ENCODE results near the gene DCAF11.
"Not testable (repeated sequence)": the region's sequence is repeated elsewhere in the genome, so short reads cannot be mapped to it uniquely, and the experiment has no call there.

The DCAF11 gene

DNA sequence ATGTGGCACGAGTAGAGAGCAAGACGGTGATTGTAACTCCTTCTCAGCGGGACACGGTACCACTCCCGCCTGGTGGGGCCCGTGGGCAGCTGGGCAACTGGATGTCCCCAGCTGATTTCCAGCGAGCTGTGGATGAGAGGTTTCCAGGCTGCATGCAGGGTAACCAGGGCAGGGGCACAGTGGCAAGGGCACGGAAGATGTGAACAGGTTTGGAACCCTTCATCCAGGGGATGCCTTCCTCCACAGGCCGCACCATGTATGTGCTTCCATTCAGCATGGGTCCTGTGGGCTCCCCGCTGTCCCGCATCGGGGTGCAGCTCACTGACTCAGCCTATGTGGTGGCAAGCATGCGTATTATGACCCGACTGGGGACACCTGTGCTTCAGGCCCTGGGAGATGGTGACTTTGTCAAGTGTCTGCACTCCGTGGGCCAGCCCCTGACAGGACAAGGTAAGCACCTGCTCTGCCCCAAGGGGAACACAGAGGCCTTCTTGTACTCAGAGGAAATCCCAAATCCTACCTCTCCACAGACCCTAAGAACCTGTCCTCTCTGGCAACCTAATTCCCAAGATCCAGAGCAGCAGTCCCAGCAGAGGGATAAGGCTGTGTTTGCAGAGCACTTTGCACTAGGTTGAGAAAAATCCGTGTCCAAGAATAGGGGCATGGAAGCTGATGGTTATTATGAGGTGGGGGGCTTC lies 16.2 kb upstream of the DCAF11 start:
- DNase-seq: no peak

DNA sequence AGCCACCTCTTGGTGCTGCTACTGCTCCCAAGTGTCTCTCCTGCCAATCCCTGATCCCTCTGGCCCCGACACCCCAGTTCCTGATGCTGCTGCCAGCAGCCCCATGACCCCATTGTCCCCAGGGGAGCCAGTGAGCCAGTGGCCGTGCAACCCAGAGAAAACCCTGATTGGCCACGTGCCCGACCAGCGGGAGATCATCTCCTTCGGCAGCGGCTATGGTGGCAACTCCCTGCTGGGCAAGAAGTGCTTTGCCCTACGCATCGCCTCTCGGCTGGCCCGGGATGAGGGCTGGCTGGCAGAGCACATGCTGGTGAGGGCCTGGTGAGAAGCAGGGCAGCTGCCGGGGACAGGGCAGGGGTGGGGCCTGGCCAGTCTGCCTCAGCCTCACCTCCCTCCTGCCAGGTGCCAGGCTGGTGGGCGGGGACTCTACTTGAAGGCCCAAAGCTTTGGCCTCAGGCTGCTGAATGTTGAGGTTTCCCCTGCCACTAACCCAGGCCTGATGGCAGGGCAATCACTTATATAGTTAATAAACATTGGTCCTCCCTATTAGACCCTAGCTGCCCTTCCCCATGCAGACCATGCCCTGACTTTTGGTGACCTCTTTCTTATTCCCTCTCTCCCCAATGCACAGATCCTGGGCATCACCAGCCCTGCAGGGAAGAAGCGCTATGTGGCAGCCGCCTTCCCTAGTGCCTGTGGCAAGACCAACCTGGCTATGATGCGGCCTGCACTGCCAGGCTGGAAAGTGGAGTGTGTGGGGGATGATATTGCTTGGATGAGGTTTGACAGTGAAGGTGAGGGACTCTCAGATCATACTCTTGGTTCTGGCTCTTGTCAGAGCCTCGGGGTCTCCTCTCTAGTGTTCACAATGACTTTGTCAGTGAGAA lies 15.4 kb upstream of the DCAF11 start:
- no peak for DNase-seq

DNA sequence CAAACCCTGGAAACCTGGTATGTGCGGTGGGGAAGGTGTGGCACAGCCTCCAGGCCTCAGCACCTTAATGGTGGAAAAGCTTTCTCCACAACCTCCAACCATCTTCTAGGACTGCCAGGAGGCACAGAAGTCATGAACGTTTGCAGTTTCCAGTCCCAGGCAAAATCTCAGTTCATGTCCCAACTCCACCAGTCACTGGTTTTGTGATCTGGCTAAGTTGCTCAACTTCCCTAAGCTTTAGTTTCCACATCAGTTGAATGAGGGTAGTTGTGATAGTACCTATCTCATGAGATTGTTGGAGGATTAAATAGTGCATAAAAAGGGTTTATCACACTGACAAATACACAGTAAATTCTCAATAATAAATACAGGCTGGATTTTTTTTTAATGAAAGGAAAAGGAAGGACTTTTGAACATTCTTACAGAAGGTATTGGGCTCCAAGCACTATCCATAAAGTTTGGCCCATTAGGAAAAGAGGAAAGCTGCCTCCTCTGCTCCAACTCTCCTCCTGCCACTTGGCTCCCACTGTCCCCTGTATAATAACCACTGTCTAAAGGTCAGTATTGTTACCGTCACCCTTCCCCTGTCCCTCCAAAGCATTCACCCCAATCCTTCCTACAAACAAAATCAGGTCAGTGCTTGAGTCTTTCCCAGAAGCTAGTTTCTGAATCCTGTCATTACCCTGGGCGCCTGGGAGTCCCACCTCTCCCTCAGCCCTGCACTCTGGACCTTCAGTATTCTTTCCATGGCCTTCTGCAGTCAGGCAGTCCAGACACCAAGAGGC lies 14.2 kb upstream of the DCAF11 start:
- no peak for DNase-seq

DNA sequence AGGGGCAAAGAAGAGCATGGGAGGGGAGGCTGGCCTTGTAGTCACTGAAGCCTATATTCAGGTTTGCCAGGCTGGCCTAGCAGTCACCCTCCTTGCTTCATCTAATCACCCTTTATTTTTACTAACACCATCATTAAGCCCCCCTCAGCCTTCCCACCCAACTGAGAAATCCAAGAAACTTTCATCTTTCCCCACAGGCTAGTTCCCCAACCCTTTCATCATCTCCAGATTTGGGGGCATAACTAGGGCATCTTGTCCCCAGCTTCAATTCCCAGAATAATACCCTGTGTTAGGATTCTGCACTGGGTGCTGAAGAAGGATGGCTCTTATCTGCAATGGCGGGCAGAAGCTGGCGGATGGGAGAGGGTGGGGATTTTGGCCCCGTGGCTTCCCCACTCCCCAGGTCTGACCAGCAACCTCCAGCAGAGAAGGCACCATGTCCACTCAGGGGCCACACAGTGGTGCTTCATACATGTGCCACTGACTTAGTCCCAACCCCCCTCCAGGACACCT lies 13.5 kb upstream of the DCAF11 start:
- no peak for DNase-seq

DNA sequence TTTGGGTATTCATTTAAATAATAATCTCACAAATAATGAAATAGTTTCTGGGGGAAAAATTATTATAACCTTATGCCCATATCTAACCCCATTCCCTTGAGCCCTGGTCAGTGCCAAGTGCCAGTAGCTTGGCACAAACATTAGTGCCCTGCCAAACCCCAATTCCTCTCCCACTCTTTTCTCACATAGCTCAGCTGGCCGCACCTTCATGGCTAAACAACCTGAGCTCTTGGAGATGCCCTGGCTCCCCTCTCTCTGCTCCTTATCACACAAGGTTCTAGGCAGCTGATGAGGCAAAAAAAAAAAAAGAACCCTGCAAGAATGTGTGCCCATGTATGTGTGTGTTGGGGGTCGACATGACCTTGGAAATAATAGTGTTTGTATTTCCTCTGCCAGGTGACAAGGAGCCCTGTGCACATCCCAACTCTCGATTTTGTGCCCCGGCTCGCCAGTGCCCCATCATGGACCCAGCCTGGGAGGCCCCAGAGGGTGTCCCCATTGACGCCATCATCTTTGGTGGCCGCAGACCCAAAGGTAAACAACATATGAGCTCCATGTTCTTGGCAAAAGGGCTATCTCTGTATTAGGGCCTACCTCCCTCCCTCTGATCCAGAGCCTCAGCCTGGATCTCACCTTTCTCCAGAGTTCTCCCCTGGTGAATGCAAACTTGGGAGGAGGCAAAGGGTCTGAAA lies 12.1 kb upstream of the DCAF11 start:
- DNase-seq: no peak

DNA sequence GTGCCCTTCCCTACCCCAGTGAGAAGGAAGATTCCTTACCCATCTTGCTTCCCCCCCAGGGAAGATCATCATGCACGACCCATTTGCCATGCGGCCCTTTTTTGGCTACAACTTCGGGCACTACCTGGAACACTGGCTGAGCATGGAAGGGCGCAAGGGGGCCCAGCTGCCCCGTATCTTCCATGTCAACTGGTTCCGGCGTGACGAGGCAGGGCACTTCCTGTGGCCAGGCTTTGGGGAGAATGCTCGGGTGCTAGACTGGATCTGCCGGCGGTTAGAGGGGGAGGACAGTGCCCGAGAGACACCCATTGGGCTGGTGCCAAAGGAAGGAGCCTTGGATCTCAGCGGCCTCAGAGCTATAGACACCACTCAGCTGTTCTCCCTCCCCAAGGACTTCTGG lies 11.1 kb upstream of the DCAF11 start:
- no peak for DNase-seq

DNA sequence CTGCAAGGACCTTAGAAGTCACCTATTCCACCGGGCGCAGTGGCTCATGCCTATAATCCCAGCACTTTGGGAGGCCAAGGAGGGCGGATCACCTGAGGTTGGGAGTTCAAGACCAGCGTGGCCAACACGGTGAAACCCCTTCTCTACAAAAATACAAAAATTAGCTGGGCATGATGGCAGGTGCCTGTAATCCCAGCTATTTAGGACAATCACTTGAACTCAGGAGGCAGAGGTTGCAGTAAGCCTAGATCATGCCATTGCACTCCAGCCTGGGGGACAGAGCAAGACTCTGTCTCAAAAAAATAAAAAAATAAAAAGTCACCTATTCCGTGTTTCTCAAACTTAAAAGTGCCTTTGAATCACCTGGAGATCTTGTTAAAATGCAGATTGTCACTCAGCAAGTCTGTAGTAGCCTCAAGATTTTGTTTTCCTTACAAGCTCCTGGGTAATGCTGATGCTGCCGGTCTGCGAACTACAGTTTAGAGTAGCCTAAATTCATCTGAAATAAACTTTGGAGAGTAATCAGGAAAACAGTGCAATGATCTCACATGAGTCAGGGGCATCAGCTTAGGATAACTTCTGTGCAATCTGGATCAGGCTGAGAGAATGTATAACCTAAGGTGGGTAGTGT lies 8.9 kb upstream of the DCAF11 start:
- DNase-seq: not testable (repeated sequence)

DNA sequence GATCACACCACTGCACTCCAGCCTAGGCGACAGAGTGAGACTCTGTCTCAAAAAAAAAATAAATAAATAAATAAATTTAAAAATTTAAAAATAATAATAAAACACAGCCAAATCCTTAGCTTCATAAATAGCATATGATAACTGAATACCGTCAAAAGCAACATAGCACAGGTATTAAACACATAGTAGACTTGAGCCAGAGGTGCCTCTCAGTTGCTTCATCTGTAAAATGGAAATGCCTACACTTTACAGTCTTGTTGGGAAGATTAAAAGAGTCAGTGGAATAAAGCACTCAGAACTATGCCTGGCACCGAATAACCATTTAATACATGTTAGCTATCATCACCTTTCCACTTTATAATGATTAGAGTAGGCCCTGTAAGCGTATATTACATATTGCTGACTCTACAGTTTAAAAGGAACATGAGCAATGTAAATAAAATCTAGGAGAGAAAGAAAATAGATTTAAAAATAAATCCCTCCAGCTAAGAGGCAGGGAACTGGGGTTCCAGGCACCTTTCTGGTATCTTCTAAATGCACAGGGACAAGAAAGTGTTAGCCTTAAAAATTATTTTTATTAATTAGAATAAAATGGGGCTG lies 7.8 kb upstream of the DCAF11 start:
- DNase-seq: no peak

DNA sequence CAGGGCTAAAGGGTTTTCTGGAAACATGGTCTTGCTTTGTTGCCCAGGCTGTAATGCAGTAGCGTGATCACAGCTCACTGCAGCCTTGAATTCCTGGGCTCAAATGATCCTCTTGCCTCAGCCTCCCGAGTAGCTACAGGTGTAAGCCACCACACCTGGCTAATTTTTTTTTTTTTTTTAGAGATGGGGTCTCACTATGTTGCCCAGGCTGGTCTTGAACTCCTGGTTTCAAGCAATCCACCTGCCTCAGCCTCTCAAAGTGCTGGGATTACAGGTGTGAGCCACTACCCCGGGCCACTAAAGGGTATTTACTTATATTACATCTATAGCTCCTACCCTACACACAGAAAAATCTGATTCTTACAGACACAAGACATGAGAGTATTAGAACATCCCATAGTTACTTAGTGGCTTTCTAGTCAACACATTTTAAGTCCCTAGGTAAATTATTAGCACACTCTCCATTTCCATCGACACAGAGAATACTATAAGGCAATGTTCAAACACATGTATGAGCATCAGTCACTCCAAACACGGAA lies 6.2 kb upstream of the DCAF11 start:
- DNase-seq: no peak

DNA sequence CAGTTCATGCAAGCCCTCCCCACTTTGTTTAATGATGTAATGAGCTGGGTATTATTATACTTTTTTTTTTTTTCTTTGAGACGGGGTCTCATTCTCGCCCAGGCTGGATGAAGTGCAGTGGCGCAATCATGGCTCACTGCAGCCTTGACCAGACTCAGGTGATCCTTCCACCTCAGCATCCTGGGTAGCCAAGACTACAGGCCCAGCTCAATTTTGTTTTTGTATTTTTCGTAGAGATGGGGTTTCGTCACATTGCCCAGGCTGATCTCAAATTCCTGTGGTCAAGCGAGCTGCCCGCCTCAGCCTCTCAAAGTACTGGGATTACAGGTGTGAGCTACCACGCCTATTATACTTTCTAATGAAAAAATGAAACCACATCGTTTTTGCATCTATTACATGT lies 4.5 kb upstream of the DCAF11 start:
- DNase-seq: no peak

DNA sequence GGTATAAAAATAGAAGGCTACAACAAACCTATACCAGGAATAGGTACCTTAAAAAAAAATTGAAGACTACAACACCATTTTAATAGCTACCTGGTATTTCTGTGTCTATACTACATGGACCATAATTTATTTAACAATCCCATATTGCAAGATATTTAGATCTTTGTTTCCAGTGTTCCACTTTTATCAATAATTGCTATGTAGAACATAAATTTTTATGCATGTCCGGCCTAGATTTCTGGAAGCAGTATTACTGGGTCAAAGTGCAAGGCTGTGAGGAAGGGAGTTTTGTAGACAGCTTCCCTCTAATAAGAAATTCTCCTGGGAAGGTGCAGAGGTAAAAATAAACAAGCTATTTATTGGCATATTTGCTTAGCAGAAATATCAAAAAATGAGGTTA lies 4.1 kb upstream of the DCAF11 start:
- no peak for DNase-seq

DNA sequence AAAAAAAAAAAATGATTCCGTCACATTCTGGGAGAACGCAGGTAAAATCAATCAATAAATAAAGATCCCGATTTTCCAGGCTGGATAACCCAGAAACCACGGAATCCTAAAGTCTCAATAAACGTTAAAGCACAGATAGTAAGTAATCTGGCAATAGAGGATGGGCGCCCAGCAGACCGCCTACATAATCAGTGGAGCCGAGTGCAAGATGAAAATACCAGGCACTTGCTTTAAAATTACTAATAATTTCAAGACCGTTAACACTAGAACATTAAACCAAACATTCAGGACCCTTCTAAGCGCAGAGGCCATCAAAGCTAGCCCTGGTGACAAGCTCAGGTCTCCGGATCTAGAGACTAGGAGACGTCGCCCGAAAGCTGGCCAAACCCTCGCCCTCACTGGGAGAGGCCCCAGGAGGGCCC lies 1.2 kb upstream of the DCAF11 start:
- DNase-seq: no peak

DNA sequence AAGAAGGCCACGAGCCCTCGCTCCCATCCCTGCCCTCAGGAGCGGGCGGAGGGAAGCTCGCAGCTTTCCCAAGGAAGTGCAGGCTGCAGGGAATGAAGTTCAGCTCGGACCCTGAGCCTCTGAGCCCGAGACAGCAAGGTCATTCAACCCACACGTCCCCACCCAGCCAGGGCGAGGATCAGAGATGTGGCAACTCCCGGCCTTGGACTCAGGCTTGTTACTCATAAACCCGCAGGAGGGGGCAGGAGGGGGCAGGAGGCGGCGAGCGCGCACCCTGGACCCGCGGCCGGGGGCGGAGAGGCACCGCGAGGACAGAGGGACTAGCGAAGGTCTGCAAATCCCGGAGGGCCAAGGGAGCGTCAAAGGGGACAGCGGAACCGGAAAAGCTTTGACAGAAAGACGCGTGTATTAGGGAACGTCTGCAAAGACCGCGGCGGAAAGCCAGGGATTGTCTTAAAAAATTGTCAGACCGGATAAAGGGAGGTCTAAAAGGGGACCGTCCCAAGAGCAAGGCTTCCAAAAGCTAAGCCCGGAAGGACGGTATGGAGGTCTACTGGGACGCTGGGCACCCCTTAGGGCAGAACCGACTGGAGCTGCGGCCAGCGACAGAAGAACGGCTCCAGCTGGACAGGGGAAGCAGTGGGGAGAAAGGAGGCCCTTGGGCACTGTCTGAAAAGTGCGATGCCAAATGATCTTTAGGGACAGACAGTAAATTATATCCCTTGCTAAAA lies 611 bp upstream of the DCAF11 start:
- DNase-seq: peak; percentile 83

DNA sequence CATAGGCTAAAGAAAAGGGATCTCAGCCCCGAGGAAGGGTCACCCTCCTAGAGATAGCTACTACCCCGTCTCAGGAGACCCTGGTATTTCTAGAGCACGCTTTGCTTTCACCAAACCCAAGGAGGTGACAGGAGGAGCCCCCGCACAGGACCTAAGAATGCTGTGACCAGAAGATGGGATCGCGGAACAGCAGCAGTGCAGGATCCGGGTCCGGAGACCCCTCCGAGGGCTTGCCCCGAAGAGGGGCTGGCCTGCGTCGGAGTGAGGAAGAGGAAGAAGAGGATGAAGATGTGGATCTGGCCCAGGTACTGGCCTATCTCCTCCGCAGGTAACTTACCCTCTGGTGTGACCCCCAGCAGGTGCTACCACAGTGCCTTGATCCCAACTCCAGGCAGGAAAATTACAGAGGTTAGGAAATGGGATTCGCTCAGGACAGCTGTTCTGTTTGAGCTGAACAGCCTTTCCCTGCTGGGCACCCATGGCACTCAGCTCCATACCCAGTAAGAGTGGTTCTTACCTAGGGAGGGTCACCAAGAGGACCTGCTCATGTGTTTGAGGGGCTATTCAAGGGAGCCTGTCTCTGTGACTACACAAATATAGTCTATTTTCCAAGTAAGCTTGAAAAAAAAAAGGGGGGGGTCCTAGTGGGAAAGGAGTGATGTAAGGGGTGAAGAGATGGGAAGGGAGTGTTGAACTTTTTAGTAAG lies 998 bp downstream of the DCAF11 start:
- no peak for DNase-seq

DNA sequence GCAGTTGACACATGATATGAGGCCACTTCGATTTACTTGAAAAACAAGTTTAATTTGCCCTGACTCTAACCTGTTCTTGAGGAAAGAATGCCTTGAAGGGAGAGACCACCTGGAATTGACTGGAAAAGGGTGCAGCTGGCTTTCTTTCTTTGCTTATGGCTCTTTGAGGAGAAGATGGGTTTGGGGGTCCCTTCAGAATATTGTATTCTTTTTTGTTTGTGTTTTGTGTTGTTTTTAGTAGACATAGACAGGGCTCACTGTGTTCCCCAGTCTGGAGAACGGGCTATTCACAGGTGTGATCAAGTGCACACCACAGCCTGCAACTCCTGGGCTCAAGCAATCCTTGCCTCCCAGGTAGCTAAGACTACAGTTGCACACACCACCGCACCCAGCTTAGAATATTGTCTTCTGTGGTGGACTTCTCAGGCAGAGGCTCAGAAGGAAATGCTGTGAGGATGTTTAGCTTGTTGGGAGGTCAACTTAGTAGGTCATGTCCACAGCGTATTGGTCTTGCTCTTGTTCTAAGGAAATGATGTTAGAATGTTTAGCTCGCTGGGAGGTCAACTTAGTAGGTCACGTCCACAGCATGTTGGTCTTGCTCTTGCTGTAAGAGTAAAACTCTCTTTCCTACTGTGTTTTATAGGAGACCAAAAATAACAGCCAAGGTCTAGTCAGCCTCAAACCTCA lies 1.7 kb downstream of the DCAF11 start:
- no peak for DNase-seq

DNA sequence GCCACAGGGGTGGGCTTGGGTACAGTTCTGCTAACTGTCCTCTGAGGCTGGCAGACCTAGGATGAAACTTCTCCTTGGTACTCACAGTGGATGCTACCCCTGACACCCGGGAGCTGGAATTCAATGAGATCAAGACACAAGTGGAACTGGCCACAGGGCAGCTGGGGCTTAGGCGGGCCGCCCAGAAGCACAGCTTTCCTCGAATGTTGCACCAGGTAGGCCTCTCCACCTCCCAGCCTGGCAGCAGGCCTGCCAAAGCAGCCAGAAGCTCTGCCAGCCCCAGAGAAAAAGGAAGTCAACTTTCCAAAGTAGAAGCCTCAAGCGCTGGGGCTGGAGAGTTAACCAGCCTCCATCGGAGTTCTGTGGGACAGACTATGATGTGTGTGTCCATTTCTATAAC lies 2.6 kb downstream of the DCAF11 start:
- DNase-seq: no peak

DNA sequence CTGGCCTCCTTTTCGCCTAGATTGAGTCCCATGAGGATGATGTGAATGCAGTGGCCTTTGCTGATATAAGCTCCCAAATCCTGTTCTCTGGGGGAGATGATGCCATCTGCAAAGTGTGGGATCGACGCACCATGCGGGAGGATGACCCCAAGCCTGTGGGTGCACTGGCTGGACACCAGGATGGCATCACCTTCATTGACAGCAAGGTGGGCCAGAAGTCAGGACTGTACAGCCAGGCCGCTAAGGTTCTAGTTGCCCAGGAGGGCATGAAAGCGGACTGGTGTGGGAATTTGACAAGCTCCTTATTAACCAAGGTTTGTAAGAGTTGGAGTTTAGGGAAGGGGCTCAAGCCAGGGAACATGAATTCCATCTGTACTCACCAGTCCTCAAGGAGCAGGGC lies 5.1 kb downstream of the DCAF11 start:
- no peak for DNase-seq

DNA sequence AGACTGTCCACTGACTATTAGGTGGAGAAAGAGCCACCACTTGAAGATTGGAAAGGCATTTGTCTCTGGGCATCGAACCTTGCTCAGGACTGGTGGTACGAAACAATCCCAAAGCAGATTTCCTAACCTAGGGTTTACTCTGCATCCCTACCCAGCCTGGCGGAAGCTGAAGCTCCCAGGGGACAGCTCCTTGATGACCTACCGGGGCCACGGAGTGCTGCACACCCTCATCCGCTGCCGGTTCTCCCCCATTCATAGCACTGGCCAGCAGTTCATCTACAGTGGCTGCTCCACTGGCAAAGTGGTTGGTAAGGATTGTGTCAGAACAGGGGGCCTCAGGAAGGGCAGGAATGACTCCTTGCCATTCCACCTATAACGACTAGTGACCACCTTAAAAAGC lies 6.6 kb downstream of the DCAF11 start:
- no peak for DNase-seq

DNA sequence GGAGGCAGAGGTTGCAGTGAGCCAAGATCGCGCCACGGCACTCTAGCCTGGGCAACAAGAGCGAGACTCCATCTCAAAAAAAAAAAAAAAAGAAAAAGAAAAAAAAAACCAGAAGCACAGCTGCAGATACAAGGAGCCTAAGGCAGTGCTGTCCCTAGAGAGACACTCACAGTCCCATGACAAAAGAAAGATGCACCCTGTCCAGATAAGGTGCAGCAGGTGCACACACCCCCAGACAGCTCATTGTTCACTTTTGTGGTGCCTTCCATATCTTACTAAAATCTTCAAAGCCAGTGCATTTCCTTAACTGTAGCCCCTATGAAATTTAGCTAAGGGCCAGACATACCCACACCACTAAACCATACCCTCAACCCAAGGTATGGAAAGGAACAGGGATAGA lies 7.8 kb downstream of the DCAF11 start:
- no peak for DNase-seq

DNA sequence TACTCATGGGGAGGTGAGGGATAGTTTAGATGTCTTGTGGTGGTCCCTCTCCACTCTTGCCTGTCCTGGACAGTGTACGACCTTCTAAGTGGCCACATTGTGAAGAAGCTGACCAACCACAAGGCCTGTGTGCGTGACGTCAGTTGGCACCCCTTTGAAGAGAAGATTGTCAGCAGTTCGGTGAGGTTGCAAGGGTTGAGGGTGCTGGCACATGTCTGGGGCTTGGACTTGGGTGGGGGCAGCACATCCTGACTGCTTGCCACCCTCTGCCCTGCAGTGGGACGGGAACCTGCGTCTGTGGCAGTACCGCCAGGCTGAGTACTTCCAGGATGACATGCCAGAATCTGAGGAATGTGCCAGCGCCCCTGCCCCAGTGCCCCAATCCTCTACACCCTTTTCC lies 8.3 kb downstream of the DCAF11 start:
- DNase-seq: no peak

Measured in CD4-positive, alpha-beta T cell treated with Interleukin-15 for 1 hour (primary cell).